ENCODE results near the gene NDUFA11. TPM values are rescaled to one million over a fixed set of nuclear protein-coding genes. Genes with fewer than 3 reads are reported as not detected.

NDUFA11 gene
- total and polyA plus RNA-seq, 2 of the 13 experiments (the other 11 are each of a cell fraction or from before 2014, with no cell fraction given), result 286 to 378 TPM

GRCh38 chr19:5903624-5904351, at the start of gene NDUFA11 (continued):
- peak; percentile 78 for TF ChIP-seq NR2C2 (CRISPR knock-in tag; IDR thresholded peaks at IDR 0.05; ENCODE audit: borderline replicate concordance)
- TF ChIP-seq, protein P1, sequence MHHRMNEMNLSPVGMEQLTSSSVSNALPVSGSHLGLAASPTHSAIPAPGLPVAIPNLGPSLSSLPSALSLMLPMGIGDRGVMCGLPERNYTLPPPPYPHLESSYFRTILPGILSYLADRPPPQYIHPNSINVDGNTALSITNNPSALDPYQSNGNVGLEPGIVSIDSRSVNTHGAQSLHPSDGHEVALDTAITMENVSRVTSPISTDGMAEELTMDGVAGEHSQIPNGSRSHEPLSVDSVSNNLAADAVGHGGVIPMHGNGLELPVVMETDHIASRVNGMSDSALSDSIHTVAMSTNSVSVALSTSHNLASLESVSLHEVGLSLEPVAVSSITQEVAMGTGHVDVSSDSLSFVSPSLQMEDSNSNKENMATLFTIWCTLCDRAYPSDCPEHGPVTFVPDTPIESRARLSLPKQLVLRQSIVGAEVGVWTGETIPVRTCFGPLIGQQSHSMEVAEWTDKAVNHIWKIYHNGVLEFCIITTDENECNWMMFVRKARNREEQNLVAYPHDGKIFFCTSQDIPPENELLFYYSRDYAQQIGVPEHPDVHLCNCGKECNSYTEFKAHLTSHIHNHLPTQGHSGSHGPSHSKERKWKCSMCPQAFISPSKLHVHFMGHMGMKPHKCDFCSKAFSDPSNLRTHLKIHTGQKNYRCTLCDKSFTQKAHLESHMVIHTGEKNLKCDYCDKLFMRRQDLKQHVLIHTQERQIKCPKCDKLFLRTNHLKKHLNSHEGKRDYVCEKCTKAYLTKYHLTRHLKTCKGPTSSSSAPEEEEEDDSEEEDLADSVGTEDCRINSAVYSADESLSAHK (CRISPR knock-in tag; IDR thresholded peaks at IDR 0.05; ENCODE audit: borderline replicate concordance), result no peak
- TF ChIP-seq ZNF740 (CRISPR knock-in tag; IDR thresholded peaks at IDR 0.05), result no peak
- TF ChIP-seq, protein P2, sequence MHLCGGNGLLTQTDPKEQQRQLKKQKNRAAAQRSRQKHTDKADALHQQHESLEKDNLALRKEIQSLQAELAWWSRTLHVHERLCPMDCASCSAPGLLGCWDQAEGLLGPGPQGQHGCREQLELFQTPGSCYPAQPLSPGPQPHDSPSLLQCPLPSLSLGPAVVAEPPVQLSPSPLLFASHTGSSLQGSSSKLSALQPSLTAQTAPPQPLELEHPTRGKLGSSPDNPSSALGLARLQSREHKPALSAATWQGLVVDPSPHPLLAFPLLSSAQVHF (CRISPR knock-in tag; IDR thresholded peaks at IDR 0.05), result no peak
- TF ChIP-seq, protein P3, sequence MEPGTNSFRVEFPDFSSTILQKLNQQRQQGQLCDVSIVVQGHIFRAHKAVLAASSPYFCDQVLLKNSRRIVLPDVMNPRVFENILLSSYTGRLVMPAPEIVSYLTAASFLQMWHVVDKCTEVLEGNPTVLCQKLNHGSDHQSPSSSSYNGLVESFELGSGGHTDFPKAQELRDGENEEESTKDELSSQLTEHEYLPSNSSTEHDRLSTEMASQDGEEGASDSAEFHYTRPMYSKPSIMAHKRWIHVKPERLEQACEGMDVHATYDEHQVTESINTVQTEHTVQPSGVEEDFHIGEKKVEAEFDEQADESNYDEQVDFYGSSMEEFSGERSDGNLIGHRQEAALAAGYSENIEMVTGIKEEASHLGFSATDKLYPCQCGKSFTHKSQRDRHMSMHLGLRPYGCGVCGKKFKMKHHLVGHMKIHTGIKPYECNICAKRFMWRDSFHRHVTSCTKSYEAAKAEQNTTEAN (CRISPR knock-in tag; conservative IDR thresholded peaks at IDR 0.05), result no peak
- TF ChIP-seq, protein P4, sequence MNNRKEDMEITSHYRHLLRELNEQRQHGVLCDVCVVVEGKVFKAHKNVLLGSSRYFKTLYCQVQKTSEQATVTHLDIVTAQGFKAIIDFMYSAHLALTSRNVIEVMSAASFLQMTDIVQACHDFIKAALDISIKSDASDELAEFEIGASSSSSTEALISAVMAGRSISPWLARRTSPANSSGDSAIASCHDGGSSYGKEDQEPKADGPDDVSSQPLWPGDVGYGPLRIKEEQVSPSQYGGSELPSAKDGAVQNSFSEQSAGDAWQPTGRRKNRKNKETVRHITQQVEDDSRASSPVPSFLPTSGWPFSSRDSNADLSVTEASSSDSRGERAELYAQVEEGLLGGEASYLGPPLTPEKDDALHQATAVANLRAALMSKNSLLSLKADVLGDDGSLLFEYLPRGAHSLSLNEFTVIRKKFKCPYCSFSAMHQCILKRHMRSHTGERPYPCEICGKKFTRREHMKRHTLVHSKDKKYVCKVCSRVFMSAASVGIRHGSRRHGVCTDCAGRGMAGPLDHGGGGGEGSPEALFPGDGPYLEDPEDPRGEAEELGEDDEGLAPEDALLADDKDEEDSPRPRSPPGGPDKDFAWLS (CRISPR knock-in tag; IDR thresholded peaks at IDR 0.05; ENCODE audit: borderline replicate concordance), result no peak
- peak; percentile 65; the same call in 1 of the 2 replicates for TF ChIP-seq ZHX2 (IDR thresholded peaks at IDR 0.05; ENCODE audit: low read depth)
- no peak for TF ChIP-seq ZHX2 (CRISPR knock-in tag; IDR thresholded peaks at IDR 0.05; ENCODE audit: borderline replicate concordance)
- peak; percentile 86 for TF ChIP-seq GMEB1 (CRISPR knock-in tag; IDR thresholded peaks at IDR 0.05; ENCODE audit: borderline replicate concordance)
- TF ChIP-seq SNRNP70 (IDR thresholded peaks at IDR 0.05; ENCODE audit: low read depth, low read length), result no peak
- peak; percentile 92 for TF ChIP-seq ZMYM4 (CRISPR knock-in tag; IDR thresholded peaks at IDR 0.05)
- TF ChIP-seq ZNF225 (CRISPR knock-in tag; IDR thresholded peaks at IDR 0.05), result peak; percentile 22
- no peak for TF ChIP-seq ZFAT (CRISPR knock-in tag; conservative IDR thresholded peaks at IDR 0.05)
